Vagina (tissue), 2 donors: ENCODE results near the gene MDN1. TPM values are rescaled to one million over a fixed set of nuclear protein-coding genes. Genes with fewer than 3 reads are reported as not detected.
"Not testable (repeated sequence)": the region's sequence is repeated elsewhere in the genome, so short reads cannot be mapped to it uniquely, and the experiment has no call there.

Source experiments
- DNase-seq, 2 donors: peaks; one replicate each; pipeline ENCODE4 v3.0.0-alpha.2; 2017; ENCODE audit errors: extremely low spot score in 2 of 2
- H3K27ac ChIP-seq: fragments of 200-600 bp; sonication (generic); one replicate; pipeline ENCODE4 v1.5.1; 2019
- H3K27me3 ChIP-seq: fragments of 200-600 bp; sonication (generic); one replicate; pipeline ENCODE4 v1.5.1; 2019
- H3K36me3 ChIP-seq, 2 donors: fragments of 200-600 bp; sonication (generic); one replicate each; pipeline ENCODE4 v1.5.1; 2017 to 2019
- H3K4me1 ChIP-seq: fragments of 200-600 bp; sonication (generic); one replicate; pipeline ENCODE4 v1.5.1; 2019
- H3K4me3 ChIP-seq, 2 donors: fragments of 200-600 bp; sonication (generic); 1 replicate in 1 of 2; 2 replicates in 1 of 2; pipeline ENCODE4 v1.5.1; 2016 to 2019
- H3K9me3 ChIP-seq: fragments of 200-600 bp; sonication (generic); one replicate; pipeline ENCODE4 v1.5.1; 2019
- CTCF ChIP-seq, 3 experiments: fragments of 450-650 bp in 2 of 3; fragments of 200-600 bp in 1 of 3; sonication (generic) in 1 of 3; IDR thresholded peaks; one replicate each; pipeline ENCODE4 v1.5.1; 2017 to 2019; ENCODE audit warnings: antibody characterized with exemption in 3 of 3, mild to moderate bottlenecking in 2 of 3, moderate library complexity in 2 of 3
- POLR2A ChIP-seq, 2 donors: fragments of 450-650 bp; IDR thresholded peaks; one replicate each; pipeline ENCODE4 v1.6.1; 2017; ENCODE audit warnings: antibody characterized with exemption in 2 of 2, mild to moderate bottlenecking in 2 of 2, moderate library complexity in 2 of 2
- POLR2AphosphoS5 ChIP-seq, 2 donors: sonication (generic); formaldehyde crosslinking; IDR thresholded peaks; one replicate each; pipeline ENCODE4 v1.9.0; 2017; ENCODE audit warnings: antibody characterized with exemption in 2 of 2, mild to moderate bottlenecking in 2 of 2, low read depth in 1 of 2; ENCODE audit not compliant: insufficient read depth in 1 of 2
- intact Hi-C: fragments of 100-400 bp; cut with DNase I; formaldehyde crosslinking; loops from one replicate; pipeline ENCODE4 v1.15.1; 2023
- total RNA-seq: library from RNA; depleted of rRNA; stranded (reverse); fragments of >200 nt; gene quantifications from one replicate; pipeline ENCODE4 v1.2.3, GENCODE V29; 2016

The MDN1 gene
- total RNA-seq, 1 donor from 2014 or later, result 23.8 TPM

GRCh38 chr6:89829472-89830169, 10.0 kb upstream of the MDN1 start, which contains the start of gene CASP8AP2:
Gene CASP8AP2 (plus strand): TSS chr6:89829880.
- intact Hi-C loops, result no loop called here

GRCh38 chr6:89828988-89829471, 9.4 kb upstream of the MDN1 start:
- peak overlapping the region; percentile 76 for H3K27ac ChIP-seq
- H3K9me3 ChIP-seq, result no peaks in the 10 kb centered on the region
- H3K27me3 ChIP-seq, result no peaks in the 10 kb centered on the region
- H3K4me1 ChIP-seq, result peaks cover 15% of the 10 kb centered on the region
- intact Hi-C loops, result no loop called here
- H3K36me3 ChIP-seq, result no peaks in the 10 kb centered on the region
- peak overlapping the region; percentile 80 to 97 for H3K4me3 ChIP-seq
- DNase-seq, result no peak
- TF ChIP-seq POLR2A (IDR thresholded peaks at IDR 0.05), result no peak
- no peak for TF ChIP-seq POLR2AphosphoS5 (IDR thresholded peaks at IDR 0.05; ENCODE audit: insufficient read depth in 1 of 2, low read depth in 1 of 2)
- no peak for TF ChIP-seq CTCF (IDR thresholded peaks at IDR 0.05)

More at GRCh38 chr6:89829472-89830169, 10.0 kb upstream of the MDN1 start, which contains the start of gene CASP8AP2:
- Histone ChIP-seq H3K4me3 (peak within 1 kb of the TSS; percentile 80 to 97), H3K9me3 (no peaks in the 10 kb centered on the region), H3K4me1 (peaks cover 15% of the 10 kb centered on the region), H3K27me3 (no peaks in the 10 kb centered on the region), H3K36me3 (no peaks in the 10 kb centered on the region), H3K27ac (peak within 1 kb of the TSS; percentile 76)
- DNase-seq, result peak; percentile 97 to 98
- TF ChIP-seq CTCF (IDR thresholded peaks at IDR 0.05) (no peak), POLR2A (IDR thresholded peaks at IDR 0.05) (peak in 1 of 2 donors; percentile 74), POLR2AphosphoS5 (IDR thresholded peaks at IDR 0.05; ENCODE audit: insufficient read depth in 1 of 2, low read depth in 1 of 2) (peak; percentile 88 to 92)

GRCh38 chr6:89828475-89828987, 8.9 kb upstream of the MDN1 start:
- Histone ChIP-seq H3K27ac (peak overlapping the region; percentile 76), H3K4me1 (peaks cover 15% of the 10 kb centered on the region), H3K4me3 (peak overlapping the region; percentile 80 to 97)
- DNase-seq, H3K9me3 ChIP-seq, H3K27me3 ChIP-seq, H3K36me3 ChIP-seq, intact Hi-C loops: not testable (repeated sequence)

GRCh38 chr6:89826029-89826528, 6.5 kb upstream of the MDN1 start:
- intact Hi-C loops, result no loop called here
- Histone ChIP-seq H3K27ac (no peak overlapping the region), H3K4me3 (no peak overlapping the region), H3K9me3 (no peaks in the 10 kb centered on the region), H3K36me3 (no peaks in the 10 kb centered on the region), H3K4me1 (peaks cover 12% of the 10 kb centered on the region), H3K27me3 (no peaks in the 10 kb centered on the region)
- TF ChIP-seq CTCF (IDR thresholded peaks at IDR 0.05) (no peak), POLR2A (IDR thresholded peaks at IDR 0.05) (no peak), POLR2AphosphoS5 (IDR thresholded peaks at IDR 0.05; ENCODE audit: insufficient read depth in 1 of 2, low read depth in 1 of 2) (no peak)
- no peak for DNase-seq

- Histone ChIP-seq H3K36me3 (no peaks in the 10 kb centered on the region), H3K4me3 (peak overlapping the region; percentile 68 to 76), H3K4me1 (peaks cover 26% of the 10 kb centered on the region), H3K9me3 (no peaks in the 10 kb centered on the region), H3K27me3 (no peaks in the 10 kb centered on the region), H3K27ac (peak overlapping the region; percentile 71)
- no peak for DNase-seq
- TF ChIP-seq POLR2AphosphoS5 (IDR thresholded peaks at IDR 0.05; ENCODE audit: insufficient read depth in 1 of 2, low read depth in 1 of 2) (no peak), CTCF (IDR thresholded peaks at IDR 0.05) (no peak), POLR2A (IDR thresholded peaks at IDR 0.05) (no peak)
- intact Hi-C loops, result no loop called here
Observed at GRCh38 chr6:89818977-89819335, 638 bp downstream of the MDN1 start.
